Umbilical cord (tissue), 2 donors: ENCODE results near the gene YWHAH. TPM values are rescaled to one million over a fixed set of nuclear protein-coding genes. Genes with fewer than 3 reads are reported as not detected.

ENCODE experiments used
- DNase-seq: peaks from one replicate; pipeline ENCODE4 v3.0.0-alpha.2; 2015; ENCODE audit warnings: low spot score
- total RNA-seq: library from RNA; depleted of rRNA; stranded (reverse); fragments of >200 nt; gene quantifications from one replicate; pipeline ENCODE4 v1.2.3, GENCODE V29; 2014; ENCODE audit warnings: low replicate concordance; ENCODE audit not compliant: insufficient read depth

YWHAH gene
- total RNA-seq, 1 donor from 2014 or later: 81.6 TPM

DNA sequence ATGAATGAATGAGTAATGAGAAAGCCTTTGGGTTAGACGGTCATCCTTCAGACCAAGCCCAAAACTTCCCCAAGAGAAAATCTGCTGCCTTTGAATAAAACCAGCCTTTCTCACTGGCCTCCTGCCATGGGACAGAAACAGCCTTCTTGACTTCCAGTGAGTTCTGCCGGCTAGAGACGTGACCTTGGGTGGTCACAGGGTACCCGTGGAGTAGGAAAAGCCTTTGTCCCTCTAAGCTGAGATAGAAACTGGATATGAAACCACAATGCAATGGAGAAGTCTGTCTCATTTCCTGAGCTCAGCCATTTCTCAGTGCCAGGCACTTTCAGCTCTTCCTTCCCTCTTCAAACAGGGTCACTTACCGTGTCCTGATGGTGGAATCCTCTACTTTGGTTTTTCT is 21.2 kb upstream of the YWHAH start:
- DNase-seq: peak; percentile 57

DNA sequence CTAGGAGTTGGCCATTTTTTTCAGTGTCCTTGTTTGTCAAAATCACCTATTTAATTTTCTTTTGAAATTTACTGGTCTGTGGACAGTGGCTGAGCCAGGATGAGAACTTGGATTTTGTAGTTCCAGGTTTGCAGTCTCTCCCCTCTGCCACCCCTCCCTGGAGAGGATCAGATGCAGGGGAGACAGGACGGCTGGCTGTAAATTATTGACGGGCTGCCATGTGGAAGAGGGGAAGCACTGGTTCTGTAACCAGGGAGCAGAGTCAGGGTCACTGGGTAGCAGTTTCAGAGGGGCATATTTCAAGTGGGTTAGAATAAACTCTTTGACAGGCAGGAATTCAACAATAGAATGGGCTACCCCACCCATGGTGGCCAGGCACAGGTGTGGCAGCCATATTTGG is 20.6 kb upstream of the YWHAH start:
- no peak for DNase-seq

DNA sequence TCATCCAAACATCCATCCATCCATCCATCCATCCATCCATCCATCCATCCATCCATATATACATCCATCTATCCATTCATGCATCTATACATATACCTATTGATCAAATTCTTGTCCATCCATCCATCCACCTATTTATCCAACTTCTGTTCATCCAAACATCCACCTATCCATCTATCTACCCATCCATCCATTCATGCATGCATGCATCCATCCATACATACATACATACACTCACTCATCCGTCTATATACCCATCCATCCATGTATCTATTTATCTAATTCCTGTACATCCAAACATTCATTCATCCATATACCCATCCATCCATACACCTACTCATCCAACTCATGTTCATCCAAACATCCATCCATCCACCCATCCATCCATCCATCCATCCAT is 19.3 kb upstream of the YWHAH start:
- no peak for DNase-seq

DNA sequence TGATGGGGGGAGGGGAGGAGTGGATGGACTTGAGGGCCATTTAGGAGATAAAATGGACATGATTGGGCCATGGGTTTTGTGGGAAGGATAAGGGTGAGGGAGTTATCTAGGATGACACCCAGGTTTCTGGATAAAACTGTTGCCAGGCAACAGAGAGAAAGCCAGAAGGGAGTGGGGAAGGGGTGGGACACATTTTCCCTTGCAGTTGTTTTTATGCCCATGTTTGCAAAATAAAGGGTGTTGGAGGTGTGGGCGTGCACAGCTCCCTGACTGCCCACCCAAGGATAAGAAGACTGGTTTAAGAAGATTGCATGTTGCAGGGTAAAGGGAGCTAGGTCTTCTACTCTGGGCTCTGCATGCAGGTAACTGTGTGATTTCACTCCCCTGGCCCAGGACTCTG is 18.3 kb upstream of the YWHAH start:
- no peak for DNase-seq

DNA sequence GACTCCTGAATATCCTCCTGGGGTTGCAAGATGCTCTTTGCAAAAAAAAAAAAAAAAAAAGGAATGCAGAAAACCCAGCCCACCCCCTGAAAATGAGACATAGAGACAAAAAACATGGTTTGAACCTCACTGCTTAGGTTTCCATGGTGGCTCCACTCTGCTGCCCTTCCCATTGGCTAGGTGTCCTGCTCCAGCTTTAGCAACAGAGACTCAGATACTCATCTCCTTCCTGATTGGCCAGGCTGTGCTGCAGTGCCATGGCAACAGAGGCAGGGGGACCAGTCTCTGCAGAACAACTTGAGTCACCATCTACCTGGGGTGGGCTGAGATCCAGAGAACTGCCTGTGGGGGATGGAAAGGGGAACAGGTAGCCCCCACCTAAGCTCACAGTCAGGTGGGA is 17.4 kb upstream of the YWHAH start:
- no peak for DNase-seq

DNA sequence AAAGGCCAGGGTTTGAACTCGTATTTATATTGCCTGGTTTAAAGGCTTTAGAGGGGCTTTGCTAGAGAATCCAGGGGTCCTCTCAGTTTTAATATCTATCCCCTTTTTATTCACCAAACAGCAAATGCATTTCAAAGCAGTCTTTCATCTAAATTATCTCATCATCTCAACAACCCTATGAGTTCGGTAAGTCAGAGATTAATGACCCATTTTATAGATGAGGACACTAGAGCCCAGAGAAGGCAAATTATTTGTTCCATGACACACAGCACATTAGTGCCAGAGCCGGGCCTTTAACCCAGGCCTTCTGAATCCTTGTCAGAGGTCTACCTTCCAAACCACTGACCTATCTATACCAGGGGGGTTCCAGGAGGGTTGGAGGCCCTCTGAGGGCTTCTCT is 16.8 kb upstream of the YWHAH start:
- no peak for DNase-seq

DNA sequence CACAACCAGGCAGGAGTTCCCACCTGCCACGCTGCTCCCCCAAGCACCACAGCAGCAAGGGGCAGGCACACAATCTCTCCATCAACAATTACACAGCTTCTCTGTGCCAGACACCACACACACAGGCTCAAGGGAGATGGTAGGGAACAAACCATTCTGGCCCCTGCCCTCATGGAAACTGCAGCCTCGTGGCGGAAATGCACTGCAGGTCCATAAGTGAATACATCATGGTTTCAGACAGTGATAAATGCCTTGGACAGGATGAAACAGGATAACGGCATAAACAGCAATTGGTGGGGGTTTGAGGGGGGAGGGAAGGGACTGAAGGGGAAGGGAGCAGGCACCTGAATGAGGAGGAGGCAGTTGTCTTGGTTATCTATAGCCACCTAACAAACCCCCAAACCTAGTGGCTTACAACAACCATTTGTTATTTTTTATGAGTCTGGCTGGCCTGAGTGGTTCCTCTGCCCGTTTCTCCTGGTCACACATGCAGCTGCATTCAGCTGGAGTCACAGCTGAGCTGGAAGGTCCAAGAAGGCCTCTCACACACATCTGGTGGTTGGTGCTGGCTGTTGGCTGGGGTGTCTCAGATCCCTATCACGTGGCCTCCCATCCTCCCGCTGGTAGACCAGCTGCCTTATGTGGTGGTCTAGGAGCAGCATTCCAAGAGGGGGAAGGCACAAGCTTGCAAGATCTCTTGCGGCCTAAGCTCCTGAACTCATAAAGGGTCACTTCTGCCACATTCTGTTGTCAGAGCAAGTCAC is 15.0 kb upstream of the YWHAH start:
- peak; percentile 66 for DNase-seq

DNA sequence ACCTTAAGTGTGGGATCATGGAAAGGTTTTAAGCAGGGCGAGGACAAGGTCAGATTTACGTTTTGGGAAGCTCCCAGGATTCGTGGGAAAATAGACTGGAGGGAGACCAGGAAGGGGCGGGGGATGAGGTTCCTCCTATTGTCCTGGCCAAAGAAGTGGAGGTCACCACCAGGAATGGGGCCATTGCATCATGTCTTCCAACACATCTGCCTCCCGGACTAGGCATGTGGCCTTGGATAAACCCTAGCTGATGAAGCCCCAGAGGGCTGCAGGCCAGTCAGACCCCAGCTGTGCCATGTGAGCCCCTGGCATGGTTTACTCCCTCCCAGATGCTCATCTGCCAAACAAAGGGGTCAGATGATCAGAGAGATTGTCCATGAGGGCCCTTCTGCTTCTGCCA is 11.5 kb upstream of the YWHAH start:
- DNase-seq: no peak

DNA sequence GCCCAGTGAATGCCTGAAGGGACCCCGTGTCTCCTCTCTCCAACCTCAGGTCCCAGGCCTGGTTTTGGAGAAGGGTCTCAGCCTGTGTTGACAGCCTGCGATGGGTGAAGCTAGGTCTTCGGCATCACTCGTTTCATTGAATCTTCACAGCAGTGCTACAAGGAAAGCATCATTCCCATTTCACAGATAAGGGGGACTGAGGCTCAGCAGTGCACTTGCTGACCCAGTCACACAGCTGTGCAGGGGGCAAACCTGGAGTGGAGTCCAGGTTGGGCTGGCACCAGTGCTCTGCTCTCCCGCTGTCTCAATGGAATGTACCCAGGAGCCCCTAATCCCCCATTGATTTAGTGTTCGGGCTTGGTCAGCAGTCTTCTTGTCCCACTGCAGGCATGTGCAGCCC is 10.9 kb upstream of the YWHAH start:
- no peak for DNase-seq

DNA sequence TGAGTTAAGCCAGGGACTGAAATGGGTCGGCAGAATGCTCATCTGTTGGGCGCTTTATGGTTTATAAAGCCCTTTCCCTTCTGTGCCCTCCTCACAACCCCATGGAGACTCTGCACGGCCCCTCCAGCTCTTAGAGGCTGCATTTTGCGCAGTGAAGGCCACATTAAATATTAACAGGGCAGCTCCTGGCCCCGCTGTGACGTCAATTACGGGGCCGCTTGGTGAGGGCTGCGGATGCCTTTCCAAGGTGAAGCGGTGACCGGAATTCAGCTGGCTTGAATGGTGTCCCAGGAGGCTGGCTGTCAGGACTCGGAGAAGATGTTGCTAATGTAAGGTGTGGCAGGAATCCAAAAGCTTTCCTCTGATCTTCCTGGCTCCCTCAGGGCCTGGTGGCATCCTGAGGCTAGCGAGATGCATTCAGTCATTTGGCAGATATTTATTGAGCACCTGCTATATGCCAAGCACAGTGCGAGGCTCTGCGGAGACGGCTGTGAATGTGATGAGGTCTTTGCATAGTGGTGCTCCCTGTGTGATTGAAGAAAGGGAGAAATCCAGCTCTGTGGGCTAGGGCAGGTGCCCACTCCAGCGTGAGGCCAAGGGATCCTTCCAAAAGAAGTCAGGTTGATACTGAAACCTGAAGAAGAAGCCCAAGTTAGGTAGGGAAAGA is 10.4 kb upstream of the YWHAH start:
- DNase-seq: no peak

DNA sequence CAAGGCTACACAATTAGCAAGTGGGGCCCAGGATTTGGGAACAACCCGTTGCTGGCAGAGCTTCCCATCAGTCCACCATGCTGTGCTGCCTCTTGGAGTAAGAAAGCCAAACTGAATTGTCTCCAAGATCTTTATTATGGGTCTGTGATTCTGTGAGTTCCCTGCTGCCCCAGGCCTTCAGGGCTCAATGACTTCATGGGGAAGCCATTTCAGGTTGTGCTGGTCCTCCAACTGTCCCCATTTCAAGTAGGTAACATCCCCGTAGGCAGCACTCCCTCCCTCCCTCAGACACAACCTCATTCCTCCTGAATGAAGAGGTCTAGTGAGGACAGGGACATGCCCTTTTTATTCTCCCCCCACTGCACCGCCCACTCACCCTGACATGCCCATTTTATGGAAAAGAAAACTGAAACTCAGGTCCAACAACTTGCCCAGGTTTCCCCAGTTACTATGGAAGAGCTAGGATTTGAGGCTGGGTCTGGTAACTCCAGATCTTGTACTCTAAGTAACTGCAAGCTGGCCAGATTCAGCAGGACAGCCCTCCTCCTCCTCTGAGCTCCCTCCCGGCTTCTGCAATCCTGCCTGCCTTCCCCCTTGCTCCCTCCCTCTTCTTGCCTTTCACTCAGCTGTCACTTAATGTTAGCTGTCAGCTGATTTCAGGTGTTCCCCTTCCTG is 8.2 kb upstream of the YWHAH start:
- DNase-seq: peak; percentile 61

DNA sequence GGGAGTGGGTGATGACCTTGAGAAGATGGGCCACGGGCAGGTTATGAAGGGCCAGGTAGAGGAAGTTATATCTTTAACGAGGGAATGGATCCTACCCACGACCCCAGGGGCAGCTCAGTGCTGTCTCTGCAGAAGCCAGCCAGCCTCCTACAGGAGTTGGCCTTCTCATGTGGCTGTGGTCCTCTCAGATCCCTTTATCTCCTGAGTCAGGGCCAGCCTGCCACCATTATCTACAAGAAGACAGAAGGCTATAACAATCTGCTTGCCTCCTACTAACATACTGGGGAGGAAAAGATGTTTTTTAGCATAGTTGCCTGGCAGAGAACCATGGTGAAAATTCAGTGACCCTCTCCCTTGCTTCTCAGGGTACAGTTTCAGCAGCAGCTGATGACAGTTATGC is 7.0 kb upstream of the YWHAH start:
- no peak for DNase-seq

DNA sequence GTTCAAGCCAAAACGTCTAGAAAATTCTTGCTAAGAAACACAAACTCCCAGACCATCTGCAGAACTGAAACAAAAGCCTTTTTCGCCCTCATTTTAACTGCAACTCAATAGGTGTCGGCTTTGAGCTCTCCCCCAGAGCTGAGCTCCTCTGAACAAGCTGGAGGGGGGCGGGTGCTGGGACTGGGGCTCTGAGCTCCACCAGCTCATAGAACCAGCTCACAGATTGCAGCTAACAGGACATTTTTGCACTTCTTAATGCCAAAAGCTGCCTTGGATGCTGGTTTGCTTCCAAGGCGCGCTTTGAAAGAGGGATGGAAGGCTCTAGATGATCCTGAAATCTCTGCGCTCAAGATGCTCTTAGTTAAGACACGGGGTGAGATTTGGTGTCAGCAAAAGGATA is 6.0 kb upstream of the YWHAH start:
- peak; percentile 64 for DNase-seq

DNA sequence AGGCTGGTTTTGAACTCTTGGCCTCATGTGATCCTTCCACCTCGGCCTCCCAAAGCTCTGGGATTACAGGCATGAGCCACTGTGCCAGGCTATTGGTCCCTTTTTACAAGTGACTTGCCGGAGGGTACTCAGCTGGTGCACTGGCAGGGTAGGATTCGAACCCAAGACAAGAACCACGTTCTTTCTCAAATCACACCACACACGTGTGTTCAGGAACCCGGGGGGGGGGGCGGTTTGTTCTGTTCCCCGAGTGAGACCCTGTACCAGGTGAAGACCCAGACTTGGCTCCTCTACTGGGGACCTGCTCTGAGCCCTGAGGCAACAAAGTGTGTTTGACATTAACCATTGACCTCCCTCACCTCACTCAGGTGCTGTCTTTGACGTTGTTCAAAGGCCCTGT is 3.8 kb upstream of the YWHAH start:
- DNase-seq: no peak

DNA sequence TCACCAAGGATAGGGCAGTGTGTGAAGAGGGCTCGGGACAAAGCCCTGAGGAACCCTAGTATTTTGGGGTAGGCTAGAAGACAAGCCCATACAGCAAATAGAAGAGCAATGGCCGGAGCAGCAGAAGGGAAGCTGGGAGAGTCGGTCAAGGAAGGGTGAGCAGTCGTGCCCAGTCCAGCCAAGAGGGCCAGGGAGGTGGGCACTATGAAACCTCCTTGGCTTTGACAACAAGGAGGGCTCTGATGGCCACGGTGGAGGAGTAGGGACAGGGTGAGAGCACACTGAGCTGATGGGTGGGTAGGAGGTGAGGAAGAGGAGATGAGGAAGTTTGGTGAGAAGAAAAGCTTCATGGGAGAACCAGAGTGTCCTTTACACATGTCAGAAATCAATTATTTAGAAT is 2.2 kb upstream of the YWHAH start:
- DNase-seq: no peak

DNA sequence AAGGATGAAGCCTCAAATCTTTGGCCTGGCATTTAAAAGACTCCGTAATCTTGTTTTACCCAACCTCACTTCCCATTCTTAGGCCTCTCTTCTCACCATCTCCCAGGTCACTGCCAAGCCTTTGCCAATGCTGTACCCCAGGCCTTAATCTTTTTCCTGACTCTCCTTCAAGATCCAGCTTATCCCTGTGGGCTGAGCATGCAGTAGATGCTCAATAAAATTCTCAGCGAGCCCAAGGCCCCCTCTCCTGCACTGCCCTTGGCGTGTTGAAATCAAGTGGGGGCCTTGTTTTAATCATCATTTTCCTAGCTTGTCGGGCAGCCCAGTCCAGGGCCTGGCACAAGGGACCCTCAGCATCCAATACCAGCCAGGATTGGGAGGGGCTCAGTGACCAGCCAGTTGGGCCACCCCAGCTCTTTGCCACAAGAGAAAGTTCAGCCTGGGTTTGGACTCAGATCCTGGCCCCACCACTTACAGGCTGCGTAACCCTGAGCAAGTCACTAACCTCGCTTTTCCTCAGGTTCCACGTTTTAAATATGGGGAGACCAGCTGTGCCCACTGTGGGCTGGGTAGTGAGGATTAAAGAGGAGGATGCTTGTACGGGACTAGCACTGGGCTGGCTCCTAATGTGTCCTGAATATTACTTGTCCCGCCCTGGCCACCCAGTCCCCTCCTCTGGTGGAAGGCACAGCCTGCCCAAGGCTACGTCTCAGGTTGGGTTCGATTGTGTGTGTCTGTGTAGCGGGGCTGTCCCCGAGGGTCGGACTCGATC is 943 bp upstream of the YWHAH start:
- DNase-seq: no peak

DNA sequence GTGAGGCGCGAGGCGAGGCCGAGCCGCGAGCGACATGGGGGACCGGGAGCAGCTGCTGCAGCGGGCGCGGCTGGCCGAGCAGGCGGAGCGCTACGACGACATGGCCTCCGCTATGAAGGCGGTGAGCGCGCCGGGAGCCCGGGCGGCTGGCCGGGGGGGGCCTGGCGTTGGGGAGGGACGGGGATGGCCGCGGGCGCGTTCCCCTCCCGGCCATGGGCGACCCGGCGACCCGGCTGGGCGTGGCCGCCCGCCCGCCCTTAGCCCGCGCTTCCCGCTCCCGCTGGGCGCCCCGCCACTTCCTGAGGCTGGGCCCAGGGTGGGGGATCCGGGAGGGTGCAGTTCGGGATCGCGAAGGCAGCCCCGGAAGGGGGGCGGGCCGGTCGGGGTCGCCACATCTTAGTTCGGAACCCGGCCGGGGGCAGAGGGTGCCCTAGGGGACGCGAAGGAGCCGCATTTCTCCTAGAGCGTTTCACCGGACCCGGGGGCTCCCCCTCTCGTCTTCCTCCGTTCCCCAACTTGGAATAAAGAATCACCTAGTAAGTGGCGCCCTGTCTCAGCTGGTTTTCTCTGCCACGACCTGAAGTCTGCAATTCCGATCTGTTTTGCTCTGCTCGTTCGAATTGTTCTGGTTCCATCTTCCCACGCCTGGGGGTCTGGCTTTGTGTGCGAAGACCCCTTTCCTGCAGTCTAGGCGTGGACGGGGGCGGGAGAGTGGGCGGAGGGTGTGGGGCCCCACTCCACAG is 536 bp downstream of the YWHAH start:
- DNase-seq: no peak

DNA sequence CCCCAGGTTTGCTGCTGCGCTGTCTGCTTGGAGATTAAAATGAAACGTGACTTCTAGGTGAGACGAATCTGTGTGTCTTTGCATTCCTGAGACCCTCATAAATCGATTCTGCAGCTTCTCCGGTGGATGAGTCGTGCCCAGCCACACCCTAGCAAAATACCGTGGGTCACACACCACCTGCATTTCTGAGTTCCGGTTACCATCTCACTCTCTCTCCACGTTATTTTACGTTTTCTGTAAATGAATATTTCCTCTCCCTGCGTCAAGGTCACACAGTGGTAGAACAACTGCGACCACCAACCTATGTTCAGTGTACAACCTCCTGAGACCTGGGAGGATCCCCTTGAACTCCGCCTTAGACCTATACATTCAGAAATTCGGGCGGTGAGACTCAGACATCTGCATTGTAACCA is 1.1 kb downstream of the YWHAH start:
- no peak for DNase-seq

DNA sequence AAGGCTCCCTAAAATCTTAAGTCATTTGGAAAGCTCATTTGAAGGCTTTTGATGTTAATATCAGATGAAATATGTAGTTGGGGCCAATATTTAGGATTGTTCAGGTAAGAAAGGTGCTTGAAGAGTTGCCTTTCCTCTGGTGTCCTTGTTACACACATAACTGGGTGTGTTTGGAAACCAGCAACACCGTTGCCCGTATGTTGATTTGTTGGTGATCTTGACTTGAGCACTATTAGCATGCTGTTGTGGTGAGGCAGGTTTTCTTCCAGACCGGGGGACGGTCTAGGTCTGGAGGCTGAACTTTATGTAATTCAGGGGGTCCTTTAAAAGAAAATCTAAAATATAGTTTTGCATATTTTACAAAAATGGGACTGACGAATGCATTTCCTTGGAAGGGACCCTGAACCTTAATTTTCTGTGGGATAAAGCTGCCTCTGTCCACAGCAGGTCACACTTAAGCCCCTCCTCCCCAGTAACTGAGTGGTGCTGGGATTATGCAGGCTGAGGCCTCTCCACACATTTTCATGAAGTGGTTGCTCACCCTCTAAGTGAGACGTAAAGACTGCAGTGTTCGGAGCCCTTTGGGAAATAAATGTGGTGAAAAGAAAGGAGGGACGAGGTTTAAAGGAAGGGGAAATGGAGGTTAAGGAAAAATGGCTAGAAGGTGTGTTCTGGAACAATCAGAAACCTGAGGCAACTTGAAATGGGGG is 1.8 kb downstream of the YWHAH start:
- DNase-seq: no peak

DNA sequence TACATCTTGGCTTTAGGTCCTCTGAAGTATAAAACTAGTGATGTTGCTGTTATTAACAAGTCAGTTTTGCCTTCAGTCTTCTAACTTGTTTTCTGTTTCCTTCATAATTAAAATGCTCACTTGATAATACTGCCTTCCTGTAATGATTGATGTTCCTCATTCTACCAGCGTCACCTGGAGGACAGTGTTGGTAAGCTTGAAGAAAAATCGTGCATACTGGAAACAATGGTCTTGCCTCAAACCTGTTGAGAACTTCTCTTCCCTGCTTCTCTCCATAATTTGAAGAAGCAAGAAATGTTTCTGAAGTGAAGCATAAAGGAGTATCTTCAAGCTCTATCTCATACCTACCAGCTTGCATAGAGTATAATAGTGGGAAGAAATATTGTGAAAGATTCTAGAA is 3.0 kb downstream of the YWHAH start:
- DNase-seq: no peak

DNA sequence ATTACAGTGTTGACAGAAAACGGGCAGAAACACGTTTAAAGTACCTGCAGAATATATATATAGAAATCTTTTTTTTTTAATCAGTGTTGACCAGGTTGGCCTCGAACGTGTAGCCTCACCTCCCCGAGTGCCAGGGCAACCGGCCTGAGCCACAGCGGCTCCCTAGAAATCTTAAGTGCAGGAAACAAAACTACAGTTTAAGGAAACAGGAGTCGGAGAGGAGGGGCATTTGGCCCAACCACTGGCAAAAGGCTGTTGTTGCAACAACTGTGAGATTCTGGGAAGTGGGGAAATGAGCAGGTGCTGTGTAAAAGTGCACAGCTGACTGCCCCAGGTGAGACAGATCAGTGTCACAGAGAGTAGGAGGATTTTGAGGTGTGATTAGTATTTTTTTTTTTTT is 3.7 kb downstream of the YWHAH start:
- no peak for DNase-seq
